Inferior parietal cortex (tissue), 1 donor: ENCODE data around the gene ZFP64.

Source experiments
- DNase-seq: peaks from one replicate; pipeline ENCODE4 v3.0.0-alpha.2; 2016; ENCODE audit errors: extremely low spot score

The ZFP64 gene

GRCh38 chr20:52105442-52106422 lies 85.8 kb downstream of the ZFP64 start:
- no peak for DNase-seq

GRCh38 chr20:52104546-52105441 lies 86.8 kb downstream of the ZFP64 start:
- DNase-seq: no peak

GRCh38 chr20:52103913-52104545 lies 87.5 kb downstream of the ZFP64 start:
- DNase-seq: no peak

- no peak for DNase-seq
These were observed 88.2 kb downstream of the ZFP64 start for GRCh38 chr20:52103335-52103912.

- DNase-seq: no peak
These were observed 89.0 kb downstream of the ZFP64 start for GRCh38 chr20:52102559-52102958.

- no peak for DNase-seq
These were observed 89.5 kb downstream of the ZFP64 start for GRCh38 chr20:52102126-52102525.
